Fibroblast of mammary gland (primary cell): Measurements from ENCODE around the gene BTBD7.
A peak's percentile ranks its signal among the peaks of the same experiment; 100 is the strongest.

ENCODE experiments used
- DNase-seq: peaks from one replicate; pipeline ENCODE4 v3.0.0-alpha.2; 2010; ENCODE audit warnings: low read depth
- H3K4me3 ChIP-seq: 2 replicates; pipeline ENCODE4 v1.5.1; 2011; ENCODE audit warnings: low read depth, mild to moderate bottlenecking, low read length, moderate library complexity; ENCODE audit not compliant: control insufficient read depth
- TF ChIP-seq, protein P1 (sequence below): conservative IDR thresholded peaks from 2 replicates; pipeline ENCODE4 v1.5.1; 2011; ENCODE audit warnings: low read depth, low read length, inconsistent platforms; ENCODE audit not compliant: control insufficient read depth, insufficient read depth

BTBD7 gene

DNA sequence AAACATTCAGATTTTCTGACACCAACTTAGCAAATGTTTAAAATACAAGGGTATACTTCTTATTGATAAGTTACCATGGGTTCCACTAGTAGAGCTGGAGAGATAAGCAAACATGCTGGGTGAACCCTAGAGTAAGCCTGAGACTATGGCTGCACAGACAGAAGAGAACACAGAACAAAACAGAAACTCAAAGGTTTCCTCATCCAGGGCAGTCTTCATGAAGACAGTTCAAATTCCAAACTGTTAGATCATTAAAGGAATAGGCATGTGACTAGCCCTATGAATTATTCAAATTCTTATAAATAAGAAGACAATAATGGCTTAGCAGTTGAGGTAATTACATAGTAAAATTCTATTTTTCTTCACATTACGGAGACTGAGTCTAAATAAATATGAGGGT is 28.1 kb downstream of the BTBD7 start:
- TF ChIP-seq, protein P1, sequence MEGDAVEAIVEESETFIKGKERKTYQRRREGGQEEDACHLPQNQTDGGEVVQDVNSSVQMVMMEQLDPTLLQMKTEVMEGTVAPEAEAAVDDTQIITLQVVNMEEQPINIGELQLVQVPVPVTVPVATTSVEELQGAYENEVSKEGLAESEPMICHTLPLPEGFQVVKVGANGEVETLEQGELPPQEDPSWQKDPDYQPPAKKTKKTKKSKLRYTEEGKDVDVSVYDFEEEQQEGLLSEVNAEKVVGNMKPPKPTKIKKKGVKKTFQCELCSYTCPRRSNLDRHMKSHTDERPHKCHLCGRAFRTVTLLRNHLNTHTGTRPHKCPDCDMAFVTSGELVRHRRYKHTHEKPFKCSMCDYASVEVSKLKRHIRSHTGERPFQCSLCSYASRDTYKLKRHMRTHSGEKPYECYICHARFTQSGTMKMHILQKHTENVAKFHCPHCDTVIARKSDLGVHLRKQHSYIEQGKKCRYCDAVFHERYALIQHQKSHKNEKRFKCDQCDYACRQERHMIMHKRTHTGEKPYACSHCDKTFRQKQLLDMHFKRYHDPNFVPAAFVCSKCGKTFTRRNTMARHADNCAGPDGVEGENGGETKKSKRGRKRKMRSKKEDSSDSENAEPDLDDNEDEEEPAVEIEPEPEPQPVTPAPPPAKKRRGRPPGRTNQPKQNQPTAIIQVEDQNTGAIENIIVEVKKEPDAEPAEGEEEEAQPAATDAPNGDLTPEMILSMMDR: no peak
- peak; percentile 37 for DNase-seq
- H3K4me3 ChIP-seq: no peak overlapping the region

DNA sequence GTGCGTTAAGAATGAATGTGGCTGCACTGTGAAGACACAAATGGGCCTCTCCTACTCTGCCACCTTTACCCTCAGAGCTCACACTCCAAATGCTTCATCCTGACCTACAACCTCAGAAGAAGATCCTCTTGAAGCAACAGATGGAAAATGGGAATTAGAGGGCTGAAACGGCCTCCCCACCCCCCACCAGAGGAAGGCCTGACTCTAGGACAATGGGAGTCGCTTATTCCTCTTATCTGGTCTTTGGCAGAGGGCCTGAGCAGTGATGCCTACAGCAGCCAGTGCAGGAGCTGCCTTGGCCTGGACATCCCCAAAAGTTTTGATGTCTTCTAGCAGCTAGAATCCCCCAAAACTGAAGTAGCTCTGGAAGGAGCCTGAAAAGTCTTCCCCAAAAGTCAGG is 29.2 kb downstream of the BTBD7 start:
- TF ChIP-seq, protein P1: no peak
- no peak for DNase-seq
- H3K4me3 ChIP-seq: no peak overlapping the region

DNA sequence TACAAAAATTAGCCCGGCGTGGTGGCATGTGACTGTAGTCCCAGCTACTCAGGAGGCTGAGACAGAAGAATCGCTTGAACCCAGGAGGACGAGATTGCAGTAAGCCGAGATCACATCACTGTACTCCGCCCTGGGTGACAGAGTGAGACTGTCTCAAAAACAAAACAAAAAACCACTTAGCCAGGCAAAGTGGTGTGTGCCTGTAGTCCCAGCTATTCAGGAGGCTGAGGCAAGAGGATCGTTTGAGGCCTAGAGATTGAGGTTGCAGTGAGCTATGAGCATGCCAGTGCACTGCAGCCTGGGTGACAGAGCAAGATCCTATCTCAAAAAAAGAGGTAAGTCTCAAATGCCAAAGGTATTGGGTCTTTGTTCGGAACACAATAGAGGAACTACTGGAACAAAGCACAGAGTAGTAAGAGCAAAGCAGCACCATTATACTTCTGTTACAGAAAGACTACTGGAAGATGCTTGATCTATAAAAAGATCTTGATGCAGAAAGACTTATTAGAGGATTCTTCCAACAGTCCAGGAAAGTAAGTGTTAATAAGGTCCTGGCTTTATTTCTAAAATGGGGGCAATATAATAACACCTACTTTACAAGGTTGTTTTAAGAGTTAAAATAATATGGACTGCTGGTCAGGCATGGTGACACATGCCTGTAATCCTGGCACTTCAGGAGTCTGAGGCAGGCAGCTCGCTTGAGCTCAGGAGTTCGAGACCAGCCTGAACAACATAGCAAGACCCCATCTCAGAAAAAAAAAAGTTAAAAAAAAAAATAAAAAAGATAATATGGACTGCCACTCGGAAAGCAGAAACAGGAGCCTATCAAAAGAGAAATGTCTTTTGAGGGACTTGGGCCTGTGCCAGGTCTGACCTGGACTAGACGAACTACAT is 29.9 kb downstream of the BTBD7 start:
- no peak for DNase-seq
- no peak overlapping the region for H3K4me3 ChIP-seq
- TF ChIP-seq, protein P1: no peak

DNA sequence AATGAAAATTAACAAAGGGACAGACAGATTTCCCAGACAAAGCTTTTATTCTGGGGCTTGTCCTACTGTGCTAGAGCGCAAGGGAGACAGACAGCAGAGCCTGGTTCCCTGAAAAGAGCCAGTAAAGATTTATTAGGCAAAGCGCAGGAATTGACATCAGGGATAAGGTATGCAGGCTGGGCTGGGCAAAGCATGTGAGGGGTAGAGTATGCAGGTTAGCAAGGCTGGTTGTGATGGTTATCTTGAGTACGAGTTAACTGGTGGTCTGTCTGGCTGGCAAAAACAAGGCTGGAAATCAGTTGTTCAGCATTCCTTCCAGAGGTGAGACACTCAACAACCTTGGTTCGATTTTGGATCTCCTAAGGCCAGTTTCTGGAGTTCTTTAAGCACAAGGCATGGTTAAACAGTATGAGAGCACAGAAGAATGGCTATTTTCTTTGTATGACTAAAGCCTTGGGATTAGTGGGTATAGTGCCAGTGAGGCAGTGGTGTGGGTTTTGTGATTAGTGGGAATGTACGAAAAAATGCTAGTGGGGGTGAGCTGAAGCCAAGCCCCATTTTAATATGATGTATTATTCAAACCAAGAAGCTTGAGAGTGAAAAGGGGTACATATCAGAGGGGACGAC is 30.9 kb downstream of the BTBD7 start:
- DNase-seq: no peak
- TF ChIP-seq, protein P1: no peak
- H3K4me3 ChIP-seq: no peak overlapping the region

DNA sequence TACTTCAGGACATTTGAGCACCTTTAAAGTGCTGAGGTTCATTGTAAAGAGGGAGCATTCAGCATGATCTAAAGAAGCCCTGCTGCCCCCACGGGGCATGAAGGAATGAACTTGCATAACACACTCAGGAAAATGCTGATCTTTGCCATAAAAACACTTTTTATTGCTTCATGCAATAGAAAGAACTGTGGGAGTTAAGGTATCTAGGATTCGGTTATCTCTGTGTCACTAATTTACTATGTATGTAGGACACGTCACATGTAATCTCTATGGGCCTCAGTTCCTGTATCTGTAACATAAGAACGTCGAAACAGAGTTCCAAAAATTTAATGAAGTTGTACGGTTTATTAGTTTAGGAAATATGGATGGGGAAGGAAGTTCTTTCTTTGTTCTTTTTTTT is 33.0 kb downstream of the BTBD7 start:
- DNase-seq: no peak
- H3K4me3 ChIP-seq: no peak overlapping the region
- TF ChIP-seq, protein P1: no peak

DNA sequence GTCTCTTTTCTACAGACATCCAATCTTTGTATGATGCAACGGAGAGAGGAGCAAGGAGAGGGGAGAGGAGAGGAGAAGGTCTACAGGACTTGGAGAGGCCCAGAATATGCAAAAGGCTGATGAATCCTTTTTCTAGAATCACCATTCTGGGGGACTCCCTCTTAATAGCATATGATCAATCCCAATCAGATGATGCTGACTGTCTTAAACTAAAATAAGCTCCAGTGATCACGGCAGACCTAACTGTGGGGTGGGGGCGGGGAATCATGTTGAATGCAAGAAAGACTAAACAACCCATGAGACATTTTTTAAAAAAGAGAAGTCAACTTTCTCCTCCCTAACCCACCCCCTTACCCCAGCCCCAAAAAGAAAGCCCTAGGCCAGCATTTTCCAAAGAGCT is 33.4 kb downstream of the BTBD7 start:
- no peak overlapping the region for H3K4me3 ChIP-seq
- TF ChIP-seq, protein P1: no peak
- DNase-seq: no peak
